Hepatocyte (in vitro differentiated cells): Measurements from ENCODE around the gene ATF7IP. TPM values are rescaled to one million over a fixed set of nuclear protein-coding genes. Genes with fewer than 3 reads are reported as not detected.
"Not testable (repeated sequence)": the region's sequence is repeated elsewhere in the genome, so short reads cannot be mapped to it uniquely, and the experiment has no call there.

Experiments
- DNase-seq: peaks from one replicate; pipeline ENCODE4 v3.0.0-alpha.2; 2016; ENCODE audit warnings: low spot score
- H2AFZ ChIP-seq: fragments of 200-600 bp; sonication (generic); 2 replicates; pipeline ENCODE4 v1.6.0; 2016; ENCODE audit warnings: antibody characterized with exemption, mild to moderate bottlenecking
- H3K27ac ChIP-seq: fragments of 200-600 bp; sonication (generic); 2 replicates; pipeline ENCODE4 v1.5.1; 2016; ENCODE audit warnings: mild to moderate bottlenecking
- H3K27me3 ChIP-seq: fragments of 200-600 bp; sonication (generic); 2 replicates; pipeline ENCODE4 v1.6.1; 2016
- H3K36me3 ChIP-seq: fragments of 200-600 bp; sonication (generic); replicated peaks from 2 replicates; pipeline ENCODE4 v1.5.1; 2016; ENCODE audit warnings: low read depth; ENCODE audit not compliant: insufficient read depth
- H3K4me1 ChIP-seq: fragments of 200-600 bp; sonication (generic); 2 replicates; pipeline ENCODE4 v1.5.1; 2016; ENCODE audit warnings: mild to moderate bottlenecking, moderate library complexity; ENCODE audit not compliant: insufficient read depth
- H3K4me2 ChIP-seq: fragments of 200-600 bp; sonication (generic); 2 replicates; pipeline ENCODE4 v1.6.0; 2016
- H3K4me3 ChIP-seq: fragments of 200-600 bp; sonication (generic); 2 replicates; pipeline ENCODE4 v1.5.1; 2016; ENCODE audit warnings: mild to moderate bottlenecking
- H3K79me2 ChIP-seq: fragments of 200-600 bp; sonication (generic); 2 replicates; pipeline ENCODE4 v1.6.0; 2017; ENCODE audit warnings: mild to moderate bottlenecking
- H3K9me2 ChIP-seq: fragments of 200-600 bp; sonication (generic); replicated peaks from 2 replicates; pipeline ENCODE4 v1.6.0; 2017; ENCODE audit warnings: mild to moderate bottlenecking; ENCODE audit not compliant: insufficient read depth
- H3K9me3 ChIP-seq: fragments of 200-600 bp; sonication (generic); 2 replicates; pipeline ENCODE4 v1.5.1; 2016; ENCODE audit warnings: low read depth, mild to moderate bottlenecking
- H4K20me1 ChIP-seq: fragments of 200-600 bp; sonication (generic); 2 replicates; pipeline ENCODE4 v1.6.0; 2016; ENCODE audit warnings: mild to moderate bottlenecking; ENCODE audit not compliant: insufficient read depth, poor library complexity, severe bottlenecking
- EZH2 ChIP-seq: fragments of 200-600 bp; sonication (generic); IDR thresholded peaks from 2 replicates; pipeline ENCODE4 v1.6.1; 2016; ENCODE audit warnings: antibody characterized with exemption, mild to moderate bottlenecking, borderline replicate concordance
- EZH2phosphoT487 ChIP-seq: fragments of 200-600 bp; sonication (generic); IDR thresholded peaks from one replicate; pipeline ENCODE4 v1.6.1; 2018; ENCODE audit warnings: antibody characterized with exemption, mild to moderate bottlenecking, low read depth, moderate library complexity; ENCODE audit not compliant: unreplicated experiment, severe bottlenecking
- WGBS: methylation state at CpG from one replicate; pipeline ENCODE4 v1.1.6; 2016; ENCODE audit warnings: low lambda C conversion rate; ENCODE audit errors: missing lambda C conversion rate; 5-methylcytosine and 5-hydroxymethylcytosine counted together
- polyA plus RNA-seq: library from polyadenylated mRNA; unstranded; fragments of >200 nt; fragmentation: Nextera tagmentation; extraction: Ambion mirVana; gene quantifications from 2 replicates; pipeline ENCODE4 v1.2.1, GENCODE V29; 2016
- total RNA-seq: library from RNA; depleted of rRNA; stranded (reverse); fragments of >200 nt; gene quantifications from 2 replicates; pipeline ENCODE4 v1.2.3, GENCODE V29; 2014
- TF ChIP-seq, protein P1 (sequence below): fragments of 200-600 bp; sonication (generic); IDR thresholded peaks from 2 replicates; pipeline ENCODE4 v1.5.1; 2016; ENCODE audit warnings: antibody characterized with exemption, mild to moderate bottlenecking; ENCODE audit not compliant: poor library complexity

The ATF7IP gene
- total and polyA plus RNA-seq, 2 experiments from 2014 or later = 24.8 to 52.5 TPM

DNA sequence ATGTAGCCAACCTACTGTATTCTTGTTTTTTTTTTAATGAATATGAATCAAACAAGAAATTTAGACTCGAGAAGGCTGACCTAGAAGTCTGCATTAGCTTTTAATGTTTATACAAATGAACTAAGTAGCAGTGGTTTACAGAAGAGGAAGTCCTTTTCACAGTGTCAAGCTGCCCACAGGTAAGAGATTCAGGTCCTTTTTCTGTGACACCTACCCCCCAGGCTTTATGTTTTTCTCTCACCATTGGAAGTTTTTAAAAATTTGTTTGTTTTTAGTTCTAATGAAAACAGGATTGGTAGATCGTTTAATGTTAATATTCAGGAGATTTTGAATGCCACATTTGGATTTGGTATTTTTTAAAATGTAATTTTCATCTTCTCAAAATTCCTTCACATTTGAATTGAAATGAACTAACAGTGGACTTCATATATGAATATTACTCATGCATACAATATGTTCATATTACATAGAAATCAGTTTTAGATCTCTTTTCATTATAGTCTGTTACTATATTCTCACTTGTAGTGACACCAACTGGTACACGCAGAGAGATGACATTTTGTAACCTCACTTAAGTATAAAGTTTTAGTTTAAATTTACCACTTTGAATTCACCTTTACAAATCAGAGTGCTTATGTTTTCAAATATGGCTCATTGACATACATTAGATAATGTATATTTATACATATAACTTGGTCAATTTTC is 29.7 kb downstream of the ATF7IP start:
- Histone ChIP-seq H3K4me1 (peaks cover 7% of the 10 kb centered on the region), H3K9me2 (no peaks in the 10 kb centered on the region), H3K27ac (peak overlapping the region; percentile 53), H3K27me3 (no peaks in the 10 kb centered on the region), H2AFZ (no peak overlapping the region), H3K79me2 (peaks cover 96% of the 10 kb centered on the region), H4K20me1 (peaks cover 4% of the 10 kb centered on the region), H3K4me3 (no peak overlapping the region), H3K9me3 (no peaks in the 10 kb centered on the region), H3K4me2 (peak overlapping the region; percentile 57), H3K36me3 (no peaks in the 10 kb centered on the region)
- TF ChIP-seq EZH2phosphoT487 = no peak
- TF ChIP-seq EZH2 = no peak
- 55% methylated on average over 3 of the region's 3 CpGs for WGBS
- DNase-seq = no peak

DNA sequence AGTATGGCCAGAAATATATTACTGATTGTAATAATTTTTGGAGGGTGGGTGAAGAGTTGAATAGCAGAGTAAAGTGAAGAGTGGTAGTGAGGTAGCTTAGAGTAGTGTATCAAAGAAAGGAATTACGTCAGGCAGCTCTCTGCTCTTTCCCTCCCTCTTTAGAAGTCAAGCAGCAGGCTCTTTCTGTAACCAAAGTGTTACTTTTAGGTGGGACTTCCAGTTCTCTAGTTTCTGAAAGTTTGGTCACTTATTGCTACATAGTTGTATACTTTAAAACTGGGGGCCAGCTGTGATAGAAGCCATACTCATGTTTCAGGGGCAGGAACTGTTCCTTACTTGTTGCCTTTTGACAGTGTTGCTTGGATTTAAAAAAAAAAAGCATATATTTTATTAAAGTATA is 30.6 kb downstream of the ATF7IP start:
- H3K36me3 ChIP-seq = no peaks in the 10 kb centered on the region
- H3K79me2 ChIP-seq = peaks cover 96% of the 10 kb centered on the region
- peak overlapping the region; percentile 11 for H3K4me2 ChIP-seq
- no peak overlapping the region for H2AFZ ChIP-seq
- H4K20me1 ChIP-seq = peaks cover 5% of the 10 kb centered on the region
- 81% methylated on average over 1 of the region's 1 CpG for WGBS
- H3K27me3 ChIP-seq = no peaks in the 10 kb centered on the region
- no peaks in the 10 kb centered on the region for H3K9me3 ChIP-seq
- TF ChIP-seq, protein P1, sequence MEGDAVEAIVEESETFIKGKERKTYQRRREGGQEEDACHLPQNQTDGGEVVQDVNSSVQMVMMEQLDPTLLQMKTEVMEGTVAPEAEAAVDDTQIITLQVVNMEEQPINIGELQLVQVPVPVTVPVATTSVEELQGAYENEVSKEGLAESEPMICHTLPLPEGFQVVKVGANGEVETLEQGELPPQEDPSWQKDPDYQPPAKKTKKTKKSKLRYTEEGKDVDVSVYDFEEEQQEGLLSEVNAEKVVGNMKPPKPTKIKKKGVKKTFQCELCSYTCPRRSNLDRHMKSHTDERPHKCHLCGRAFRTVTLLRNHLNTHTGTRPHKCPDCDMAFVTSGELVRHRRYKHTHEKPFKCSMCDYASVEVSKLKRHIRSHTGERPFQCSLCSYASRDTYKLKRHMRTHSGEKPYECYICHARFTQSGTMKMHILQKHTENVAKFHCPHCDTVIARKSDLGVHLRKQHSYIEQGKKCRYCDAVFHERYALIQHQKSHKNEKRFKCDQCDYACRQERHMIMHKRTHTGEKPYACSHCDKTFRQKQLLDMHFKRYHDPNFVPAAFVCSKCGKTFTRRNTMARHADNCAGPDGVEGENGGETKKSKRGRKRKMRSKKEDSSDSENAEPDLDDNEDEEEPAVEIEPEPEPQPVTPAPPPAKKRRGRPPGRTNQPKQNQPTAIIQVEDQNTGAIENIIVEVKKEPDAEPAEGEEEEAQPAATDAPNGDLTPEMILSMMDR = no peak
- TF ChIP-seq EZH2 (no peak), EZH2phosphoT487 (no peak)
- H3K4me3 ChIP-seq = no peak overlapping the region
- DNase-seq = peak; percentile 6
- H3K27ac ChIP-seq = no peak overlapping the region
- no peaks in the 10 kb centered on the region for H3K9me2 ChIP-seq
- peaks cover 7% of the 10 kb centered on the region for H3K4me1 ChIP-seq

DNA sequence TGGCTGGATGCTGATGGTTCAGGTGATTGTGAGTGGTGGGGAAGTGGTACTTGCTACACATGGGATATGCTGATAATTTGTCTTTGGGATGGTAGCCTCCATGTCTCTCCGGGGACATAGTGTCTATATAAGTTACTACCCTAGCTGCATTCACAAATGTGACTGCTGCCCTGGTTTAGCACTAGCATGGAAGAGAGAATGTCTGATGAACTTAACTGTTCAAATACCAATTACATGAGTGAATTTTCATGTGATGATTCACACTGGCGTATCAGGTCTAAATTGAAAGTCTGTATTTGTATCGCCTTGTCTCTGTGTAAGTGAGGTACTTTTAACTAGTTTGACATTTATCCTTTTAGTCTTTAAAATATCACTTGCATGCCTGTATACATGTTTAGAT is 34.4 kb downstream of the ATF7IP start:
- Histone ChIP-seq H3K9me2 (no peaks in the 10 kb centered on the region), H3K36me3 (no peaks in the 10 kb centered on the region), H3K27me3 (no peaks in the 10 kb centered on the region), H3K4me2 (no peak overlapping the region), H3K4me1 (peaks cover 17% of the 10 kb centered on the region), H3K4me3 (no peak overlapping the region), H3K9me3 (no peaks in the 10 kb centered on the region), H4K20me1 (peaks cover 16% of the 10 kb centered on the region), H2AFZ (no peak overlapping the region), H3K79me2 (peaks cover 100% of the 10 kb centered on the region), H3K27ac (no peak overlapping the region)
- TF ChIP-seq EZH2phosphoT487 (no peak), EZH2 (no peak)
- TF ChIP-seq, protein P1 = no peak
- whole genome bisulfite sequencing = 85% methylated on average over 3 of the region's 3 CpGs
- DNase-seq = no peak

DNA sequence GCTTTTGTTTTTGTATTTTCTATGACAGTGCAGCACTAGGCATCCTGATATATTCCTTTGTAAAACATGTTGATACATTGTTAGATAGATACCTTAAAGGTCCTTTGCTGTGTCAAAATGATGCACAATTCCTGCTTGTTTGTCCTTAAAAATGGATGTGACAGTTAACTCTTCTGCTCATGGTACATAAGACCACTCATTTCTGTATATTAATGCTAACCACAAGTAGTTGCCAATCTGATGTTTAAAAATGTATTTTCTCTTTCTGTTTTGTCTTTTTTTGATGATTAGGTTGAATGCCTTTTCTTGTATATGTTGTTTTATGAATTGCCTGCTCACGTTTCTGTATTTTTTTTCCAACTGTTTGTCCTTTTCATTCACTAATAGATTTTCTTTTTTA is 35.1 kb downstream of the ATF7IP start:
- Histone ChIP-seq H3K9me3 (no peaks in the 10 kb centered on the region), H3K4me3 (no peak overlapping the region), H2AFZ (no peak overlapping the region), H3K9me2 (no peaks in the 10 kb centered on the region), H3K36me3 (no peaks in the 10 kb centered on the region), H4K20me1 (peaks cover 16% of the 10 kb centered on the region), H3K4me2 (no peak overlapping the region), H3K27me3 (no peaks in the 10 kb centered on the region), H3K27ac (no peak overlapping the region), H3K79me2 (peaks cover 100% of the 10 kb centered on the region), H3K4me1 (peaks cover 13% of the 10 kb centered on the region)
- 96% methylated on average over 1 of the region's 1 CpG for WGBS
- TF ChIP-seq, protein P1 = no peak
- no peak for TF ChIP-seq EZH2phosphoT487
- TF ChIP-seq EZH2 = no peak
- DNase-seq = no peak

DNA sequence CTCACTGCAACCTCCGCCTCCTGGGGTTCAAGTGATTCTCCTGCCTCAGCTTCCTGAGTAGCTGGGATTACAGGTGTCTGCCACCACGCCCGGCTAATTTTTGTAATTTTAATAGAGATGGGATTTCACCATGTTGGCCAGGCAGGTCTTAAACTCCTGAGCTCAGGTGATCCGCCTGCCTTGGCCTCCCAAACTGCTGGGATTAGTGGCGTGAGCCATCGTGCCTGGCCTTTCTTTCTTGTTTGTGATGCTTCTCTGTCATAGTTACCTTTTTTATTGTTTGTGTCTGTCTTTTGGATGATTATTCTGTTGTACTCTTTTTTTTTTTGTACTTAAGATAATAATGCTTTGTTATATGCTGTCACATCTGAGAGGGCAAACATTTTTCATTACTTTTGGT is 35.8 kb downstream of the ATF7IP start:
- not testable (repeated sequence) for H3K4me2 ChIP-seq, H3K4me3 ChIP-seq, H3K27ac ChIP-seq, H3K9me2 ChIP-seq, H3K27me3 ChIP-seq, H3K36me3 ChIP-seq, DNase-seq, H2AFZ ChIP-seq, H3K9me3 ChIP-seq
- Histone ChIP-seq H4K20me1 (peaks cover 16% of the 10 kb centered on the region), H3K79me2 (peaks cover 100% of the 10 kb centered on the region), H3K4me1 (peaks cover 13% of the 10 kb centered on the region)
- WGBS = 90% methylated on average over 6 of the region's 6 CpGs
